Loucy (cell line): ENCODE results near the gene GJB3.

Source experiments
- H2AFZ ChIP-seq: fragments of 200-600 bp; sonication (generic); 2 replicates; pipeline ENCODE4 v1.6.0; 2016; ENCODE audit warnings: antibody characterized with exemption, mild to moderate bottlenecking, low read length, moderate library complexity
- H3F3A ChIP-seq: fragments of 200-600 bp; 2 replicates; pipeline ENCODE4 v1.6.0; 2016; ENCODE audit warnings: antibody characterized with exemption, low read depth, mild to moderate bottlenecking
- H3K27me3 ChIP-seq: fragments of 200-600 bp; sonication (generic); 2 replicates; pipeline ENCODE4 v1.6.1; 2014; ENCODE audit warnings: low read length, mild to moderate bottlenecking; ENCODE audit not compliant: insufficient read depth, poor library complexity, severe bottlenecking
- H3K36me3 ChIP-seq: fragments of 200-600 bp; sonication (generic); 2 replicates; pipeline ENCODE4 v1.6.1; 2016; ENCODE audit warnings: low read length; ENCODE audit not compliant: insufficient read depth
- H3K4me1 ChIP-seq: fragments of 200-600 bp; sonication (generic); 2 replicates; pipeline ENCODE4 v1.5.1; 2014; ENCODE audit warnings: low read length, mild to moderate bottlenecking; ENCODE audit not compliant: insufficient read depth, poor library complexity, severe bottlenecking
- H3K4me2 ChIP-seq: fragments of 200-600 bp; sonication (generic); 2 replicates; pipeline ENCODE4 v1.6.0; 2014; ENCODE audit warnings: antibody characterized with exemption, low read length, low read depth, mild to moderate bottlenecking; ENCODE audit not compliant: poor library complexity, severe bottlenecking
- H3K4me3 ChIP-seq: fragments of 200-600 bp; sonication (generic); 2 replicates; pipeline ENCODE4 v1.5.1; 2014; ENCODE audit warnings: low read length, mild to moderate bottlenecking, mixed read lengths; ENCODE audit not compliant: poor library complexity, severe bottlenecking
- H3K79me2 ChIP-seq: fragments of 200-600 bp; sonication (generic); 2 replicates; pipeline ENCODE4 v1.6.1; 2014; ENCODE audit warnings: low read length; ENCODE audit not compliant: insufficient read depth
- H3K9ac ChIP-seq: fragments of 200-600 bp; sonication (generic); 2 replicates; pipeline ENCODE4 v1.6.0; 2014; ENCODE audit warnings: mild to moderate bottlenecking, low read depth, low read length, moderate library complexity; ENCODE audit not compliant: poor library complexity, severe bottlenecking
- H3K9me2 ChIP-seq: fragments of 200-600 bp; sonication (generic); replicated peaks from 2 replicates; pipeline ENCODE4 v1.6.1; 2016; ENCODE audit warnings: low read depth, low read length, mixed read lengths
- H3K9me3 ChIP-seq: fragments of 200-600 bp; sonication (generic); 2 replicates; pipeline ENCODE4 v1.6.1; 2014; ENCODE audit warnings: mild to moderate bottlenecking, antibody characterized with exemption, low read length, low read depth; ENCODE audit not compliant: insufficient read depth
- H4K20me1 ChIP-seq: fragments of 200-600 bp; sonication (generic); 2 replicates; pipeline ENCODE4 v1.6.0; 2014; ENCODE audit warnings: antibody characterized with exemption, low read length, mild to moderate bottlenecking; ENCODE audit not compliant: insufficient read depth, poor library complexity, severe bottlenecking
- CTCF ChIP-seq: fragments of 200-600 bp; sonication (generic); conservative IDR thresholded peaks from 2 replicates; pipeline ENCODE4 v1.5.1; 2014; ENCODE audit warnings: mild to moderate bottlenecking, antibody characterized with exemption, low read length
- EZH2phosphoT487 ChIP-seq: fragments of 200-600 bp; IDR thresholded peaks from 2 replicates; pipeline ENCODE4 v1.6.1; 2018; ENCODE audit warnings: antibody characterized with exemption, mild to moderate bottlenecking, moderate library complexity, borderline replicate concordance

GJB3 gene

DNA sequence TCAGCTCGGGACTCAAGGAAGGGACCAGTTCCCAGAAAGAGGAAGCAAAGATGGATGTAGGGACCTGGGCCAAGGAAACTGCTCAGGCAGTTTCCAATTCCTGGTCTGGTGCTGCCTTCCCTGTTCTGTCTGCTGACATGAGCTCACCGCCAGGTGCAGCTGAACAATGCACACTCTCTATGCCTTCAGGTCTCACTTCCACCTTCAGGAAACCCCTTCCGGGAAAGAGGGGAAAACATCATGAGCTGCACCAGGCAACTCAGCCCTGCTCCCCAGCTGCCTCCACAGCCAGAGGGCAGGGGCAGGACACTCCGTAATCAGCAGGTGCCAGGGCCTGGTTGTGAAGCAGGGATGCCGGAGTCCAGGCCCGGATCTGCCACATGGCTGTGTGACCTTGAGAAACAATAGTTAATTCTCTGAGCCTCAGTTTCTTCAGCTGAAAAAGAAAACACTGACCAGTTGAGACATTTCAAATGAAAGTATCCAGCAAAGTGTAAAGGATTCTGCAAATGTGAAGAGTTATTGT is 50.8 kb downstream of the GJB3 start:
- no peaks in the 10 kb centered on the region for H3K36me3 ChIP-seq
- no peaks in the 10 kb centered on the region for H3K9me3 ChIP-seq
- TF ChIP-seq CTCF (no peak), EZH2phosphoT487 (no peak)
- no peak overlapping the region for H3K9ac ChIP-seq
- no peaks in the 10 kb centered on the region for H3K9me2 ChIP-seq
- no peak overlapping the region for H3K4me3 ChIP-seq
- H3K4me2 ChIP-seq: no peak overlapping the region
- H2AFZ ChIP-seq: no peak overlapping the region
- no peaks in the 10 kb centered on the region for H3K79me2 ChIP-seq
- no peaks in the 10 kb centered on the region for H3K27me3 ChIP-seq
- no peaks in the 10 kb centered on the region for H3K4me1 ChIP-seq
- no peaks in the 10 kb centered on the region for H4K20me1 ChIP-seq
- no peaks in the 10 kb centered on the region for H3F3A ChIP-seq

- no peak overlapping the region for H3K9ac ChIP-seq
- no peak overlapping the region for H2AFZ ChIP-seq
- H3K79me2 ChIP-seq: no peaks in the 10 kb centered on the region
- H3K36me3 ChIP-seq: no peaks in the 10 kb centered on the region
- H3K4me2 ChIP-seq: no peak overlapping the region
- no peaks in the 10 kb centered on the region for H3K4me1 ChIP-seq
- H3K27me3 ChIP-seq: no peaks in the 10 kb centered on the region
- H3K9me2 ChIP-seq: no peaks in the 10 kb centered on the region
- H3F3A ChIP-seq: no peaks in the 10 kb centered on the region
- TF ChIP-seq EZH2phosphoT487 (no peak), CTCF (no peak)
- H3K4me3 ChIP-seq: no peak overlapping the region
- H3K9me3 ChIP-seq: no peaks in the 10 kb centered on the region
- no peaks in the 10 kb centered on the region for H4K20me1 ChIP-seq
Observed at GRCh38 chr1:34833711-34834110, 52.7 kb downstream of the GJB3 start.
